SK-N-MC (cell line): ENCODE results near the gene GRAMD4.

Experiments
- EZH2 ChIP-seq: fragments of 200-600 bp; sonication (generic); IDR thresholded peaks from one replicate; pipeline ENCODE4 v1.6.1; 2017; ENCODE audit warnings: antibody characterized with exemption
- FOXP2 ChIP-seq: optimal IDR thresholded peaks from 2 replicates; pipeline ENCODE3; 2011; ENCODE audit warnings: mild to moderate bottlenecking, moderate library complexity; ENCODE audit not compliant: insufficient read depth; ENCODE audit errors: extremely low read length, control extremely low read depth
- POLR2AphosphoS5 ChIP-seq: IDR thresholded peaks from 2 replicates; pipeline ENCODE4 v1.6.1; 2012; ENCODE audit warnings: mild to moderate bottlenecking, low read depth, low read length, borderline replicate concordance

DNA sequence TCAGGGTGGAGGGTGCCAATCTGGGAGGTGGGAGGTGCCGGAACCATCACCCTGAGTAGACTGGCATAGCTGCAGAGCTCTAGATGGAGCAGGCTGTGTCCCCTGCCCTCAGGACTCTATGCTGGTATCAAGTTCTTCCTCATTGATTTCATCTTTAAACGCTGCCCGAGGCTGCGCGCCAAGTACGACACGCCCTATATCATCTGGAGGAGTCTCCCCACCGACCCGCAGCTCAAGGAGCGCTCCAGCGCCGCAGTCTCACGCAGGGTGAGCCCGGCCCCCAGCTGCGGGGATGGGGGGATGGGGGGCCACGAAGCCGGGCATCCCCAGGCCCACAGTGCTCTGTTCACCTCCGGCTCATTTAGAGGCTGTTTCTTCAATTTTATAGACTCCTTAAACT, 52.5 kb downstream of the GRAMD4 start:
- TF ChIP-seq EZH2 (no peak), FOXP2 (no peak), POLR2AphosphoS5 (no peak)
